SW 1271 (cell line): ENCODE measurements around the gene ERICH2.

ENCODE experiments used
- DNase-seq, 2 experiments: peaks; one replicate each; lab custom pipeline; 2025; lab: John Stamatoyannopoulos, UW

ERICH2 gene

DNA sequence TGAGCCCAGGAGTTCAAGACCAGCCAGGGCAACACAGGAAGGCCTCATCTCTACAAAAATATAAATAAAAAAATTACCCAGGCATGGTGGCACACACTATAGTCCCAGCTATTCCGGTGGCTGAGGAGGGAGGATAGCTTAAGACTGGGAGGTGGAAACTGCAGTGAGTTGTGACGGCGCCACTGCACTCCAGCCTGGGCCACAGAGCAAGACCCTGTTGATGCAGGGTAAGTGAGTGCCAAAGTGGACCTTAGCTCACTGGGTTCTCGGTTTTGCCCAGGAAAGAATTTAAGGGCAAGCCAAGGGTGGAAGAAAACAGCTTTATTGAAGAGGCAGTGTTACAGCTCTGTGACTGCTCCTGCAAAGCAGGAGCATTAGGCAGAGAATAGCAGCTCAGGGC, 6.9 kb upstream of the ERICH2 start:
- no peak for DNase-seq

GRCh38 chr2:170764880-170765261, 5.3 kb upstream of the ERICH2 start:
- no peak for DNase-seq

DNA sequence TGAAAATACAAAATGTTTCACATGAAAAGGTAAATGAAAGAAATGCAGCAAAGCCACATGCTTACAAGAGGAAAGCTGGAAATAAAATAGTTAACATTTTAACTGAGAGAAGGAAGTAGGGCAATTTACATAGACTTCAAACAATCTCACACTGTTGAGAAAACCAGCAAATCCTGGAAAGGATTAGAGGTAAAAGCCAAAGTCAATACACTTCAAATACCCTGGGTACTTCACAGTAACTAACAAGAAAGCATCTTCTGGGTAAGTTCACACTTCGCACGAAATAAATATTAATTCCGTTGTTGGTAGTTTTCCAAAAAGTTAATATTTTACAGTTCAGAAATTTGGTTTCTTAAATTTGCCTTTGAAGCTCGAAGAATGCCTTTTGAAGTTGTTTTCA, 3.5 kb upstream of the ERICH2 start:
- DNase-seq, result no peak

DNA sequence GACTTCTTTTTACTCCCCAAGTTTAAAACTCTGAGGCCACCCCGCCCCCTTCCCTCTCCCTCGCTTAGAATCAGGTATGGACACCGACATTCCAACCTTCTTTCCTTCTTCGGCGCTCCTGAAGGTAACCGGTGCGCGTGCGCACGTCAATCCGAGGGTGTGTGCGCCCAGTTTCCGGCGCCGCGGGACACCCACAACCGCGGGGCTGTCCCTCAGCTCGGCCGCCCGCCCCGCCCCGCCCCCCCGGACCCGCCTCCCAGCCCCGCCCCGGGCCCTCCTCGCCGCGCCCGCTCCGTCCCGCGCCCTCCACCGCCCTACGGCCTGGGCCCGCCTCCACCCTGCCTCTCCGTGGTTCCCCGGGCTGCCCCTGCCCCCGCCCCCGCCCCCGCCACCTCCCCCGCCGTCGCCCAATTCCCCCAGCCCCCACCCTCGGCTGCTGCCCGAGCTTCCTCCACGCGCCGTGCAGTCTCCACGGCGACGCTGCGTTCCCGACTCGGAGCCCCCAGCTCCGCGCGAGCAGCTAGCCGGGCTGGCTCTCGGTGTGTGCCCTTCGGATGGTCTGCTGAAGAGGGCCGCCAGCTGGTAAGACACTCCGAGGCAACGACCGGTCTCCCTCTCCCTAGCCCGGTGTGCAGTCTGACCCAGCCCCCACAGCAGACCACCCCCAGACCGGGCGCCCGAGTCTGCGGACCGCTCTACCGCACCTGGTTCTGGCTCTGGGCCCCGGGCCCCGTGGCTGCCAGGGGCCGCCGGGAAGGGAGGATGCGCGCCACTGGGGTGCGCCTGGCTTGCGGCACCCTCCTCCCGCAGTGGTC, 635 bp downstream of the ERICH2 start:
- DNase-seq, result peak; percentile 51 to 80

GRCh38 chr2:170771421-170771937, 1.3 kb downstream of the ERICH2 start:
- DNase-seq, result no peak

- DNase-seq, result no peak
These were observed 2.1 kb downstream of the ERICH2 start for GRCh38 chr2:170772295-170772694.

DNA sequence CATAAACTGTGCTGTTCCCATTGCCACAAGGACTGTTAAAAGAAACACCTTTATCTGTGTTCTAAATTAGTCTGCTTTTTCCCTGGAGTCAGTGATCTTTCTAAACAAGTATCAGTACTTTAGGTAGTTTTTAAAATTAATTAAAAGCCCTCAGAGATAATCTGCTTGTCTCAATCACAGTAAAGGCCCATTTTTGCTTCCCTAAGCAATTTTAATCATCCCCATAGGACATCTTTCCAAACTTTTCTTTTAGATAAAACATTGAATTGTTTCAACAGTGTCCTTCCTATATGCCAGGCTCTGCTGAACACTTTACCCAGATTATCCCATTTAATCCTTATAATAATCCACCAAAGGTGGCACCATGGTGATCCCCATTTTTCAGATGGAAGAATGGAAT, 3.9 kb downstream of the ERICH2 start:
- DNase-seq, result no peak

- no peak for DNase-seq
These were observed 8.7 kb downstream of the ERICH2 start for GRCh38 chr2:170778900-170779299.

GRCh38 chr2:170779304-170779703, 9.1 kb downstream of the ERICH2 start:
- no peak for DNase-seq

GRCh38 chr2:170782673-170783072, 12.5 kb downstream of the ERICH2 start:
- DNase-seq, result no peak

GRCh38 chr2:170783549-170783948, 13.4 kb downstream of the ERICH2 start:
- DNase-seq, result no peak

- no peak for DNase-seq
These were observed 28.8 kb downstream of the ERICH2 start for GRCh38 chr2:170798996-170799395.

- DNase-seq, result no peak
These were observed 36.4 kb downstream of the ERICH2 start for GRCh38 chr2:170806548-170806947.

- DNase-seq, result peak; percentile 16 to 64
These were observed 42.8 kb downstream of the ERICH2 start for GRCh38 chr2:170812710-170813600.

DNA sequence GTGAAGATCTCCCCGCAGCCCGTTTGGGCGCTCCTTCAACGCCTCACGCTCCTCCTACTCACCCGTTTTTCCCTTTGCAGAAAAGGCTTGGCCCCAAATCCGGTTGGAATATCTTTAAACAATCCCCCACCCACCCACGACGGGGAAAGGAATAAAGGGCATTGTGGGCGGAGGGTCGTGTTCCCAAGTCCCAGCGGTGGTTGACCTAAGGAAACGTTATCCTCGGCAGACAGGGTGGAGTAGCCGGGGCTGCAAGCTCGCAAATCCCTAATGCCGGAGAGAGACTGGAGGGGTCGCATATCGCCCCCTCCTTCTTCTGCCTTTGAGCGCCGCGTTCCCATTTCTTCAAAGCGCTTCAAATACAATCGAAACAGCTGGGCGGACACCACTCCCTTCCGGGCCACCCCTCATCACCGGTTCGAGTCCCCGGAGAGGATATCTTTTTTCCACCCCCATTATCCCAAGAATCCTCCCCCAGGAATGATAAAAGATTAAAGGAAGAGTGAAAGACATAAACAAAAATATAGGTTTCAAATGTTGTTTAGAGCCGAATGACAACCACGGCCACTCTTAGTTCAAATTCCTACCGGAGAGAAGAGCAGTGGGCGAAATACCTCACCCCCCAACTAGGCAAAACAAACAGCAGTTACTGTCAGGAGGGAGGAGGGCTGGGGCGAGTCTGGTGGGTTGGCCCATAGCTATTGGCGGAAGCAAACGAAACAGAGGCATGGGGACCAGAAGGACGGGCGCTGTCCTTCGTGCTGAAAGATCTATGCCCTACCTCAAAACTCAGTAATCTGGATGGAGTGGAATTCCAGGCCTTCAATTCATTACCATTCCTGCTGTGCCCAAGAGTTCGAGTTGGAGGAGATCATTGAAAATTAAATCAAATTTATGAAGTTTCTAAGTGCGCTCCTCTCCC, 43.7 kb downstream of the ERICH2 start:
- no peak for DNase-seq

- DNase-seq, result no peak
These were observed 44.5 kb downstream of the ERICH2 start for GRCh38 chr2:170814533-170815230.

- no peak for DNase-seq
These were observed 45.1 kb downstream of the ERICH2 start for GRCh38 chr2:170815311-170815710.

DNA sequence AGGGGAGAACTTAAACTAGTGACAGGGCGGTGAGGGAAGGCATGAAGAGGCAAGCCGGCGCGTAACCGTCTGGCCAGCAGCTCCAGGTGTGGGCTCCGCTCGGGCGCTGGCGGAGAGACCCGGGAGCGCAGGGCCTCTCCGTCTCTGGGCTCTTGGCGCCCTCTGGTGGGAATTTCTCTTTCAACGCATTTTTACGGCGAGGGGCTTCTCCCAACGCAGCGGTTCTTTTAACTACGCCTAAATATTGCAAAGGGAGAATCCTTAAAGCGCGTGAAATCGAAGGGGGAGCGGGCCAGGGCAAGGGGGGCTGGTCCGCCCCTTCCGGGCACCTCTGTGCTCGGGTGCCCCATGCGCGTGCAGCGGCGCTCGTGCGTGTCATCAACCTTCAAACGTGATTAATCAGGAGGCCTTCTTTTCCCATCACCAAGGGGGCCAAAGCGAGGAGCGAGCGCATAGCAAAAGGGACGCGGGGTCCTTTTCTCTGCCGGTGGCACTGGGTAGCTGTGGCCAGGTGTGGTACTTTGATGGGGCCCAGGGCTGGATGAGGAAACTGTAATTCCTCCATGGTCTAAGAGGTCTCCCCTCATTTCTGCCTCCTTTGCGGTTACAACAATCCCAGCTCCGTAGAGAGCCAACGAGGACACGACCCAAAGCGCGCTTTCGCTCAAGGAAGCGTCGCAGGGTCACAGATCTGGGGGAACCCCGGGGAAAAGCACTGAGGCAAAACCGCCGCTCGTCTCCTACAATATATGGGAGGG, 45.7 kb downstream of the ERICH2 start:
- peak in 1 of 2 experiments; percentile 65 for DNase-seq

- peak; percentile 72 to 74 for DNase-seq
These were observed 46.4 kb downstream of the ERICH2 start, which contains the start of gene GAD1 for GRCh38 chr2:170816504-170817092. TSS of gene GAD1 (plus strand) at chr2:170816887. CDS start at chr2:170818592, 1,705 bp downstream.
